ENCODE data around the gene ZNF180. TPM values are rescaled to one million over a fixed set of nuclear protein-coding genes. Genes with fewer than 3 reads are reported as not detected.
A peak's percentile ranks its signal among the peaks of the same experiment; 100 is the strongest.

Gene ZNF180
- total and polyA plus RNA-seq, 4 experiments from 2014 or later = 5.2 to 18.0 (median 13.9) TPM

DNA sequence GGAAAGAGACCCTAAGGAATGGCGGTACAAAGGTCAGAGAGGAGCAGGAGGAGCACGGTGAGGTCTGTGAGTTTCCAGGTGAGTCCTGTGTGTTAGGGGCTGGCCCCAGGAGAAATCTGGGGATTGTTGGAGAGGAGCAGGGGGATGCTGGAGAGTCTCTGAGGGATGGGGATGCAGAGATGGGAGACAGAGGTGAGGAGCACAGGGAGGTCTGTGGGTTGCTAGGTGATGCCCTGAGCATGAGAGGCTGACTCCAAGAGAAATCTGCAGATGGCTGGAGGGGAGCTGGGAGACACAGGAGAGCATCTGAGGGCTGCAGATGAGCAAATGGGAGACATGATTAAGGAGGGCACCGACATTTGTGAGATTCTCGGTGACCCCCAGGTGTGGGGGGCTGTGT lies 48.0 kb downstream of the ZNF180 start:
- peaks cover 32 to 43% of the 10 kb centered on the region in 2 donors for H3K36me3 Mint-ChIP-seq
- CTCF ChIA-PET (ENCODE audit: partially characterized antibody) = no interaction called here
- H3K4me1 Mint-ChIP-seq = peaks cover 0 to 11% (median 3%) of the 10 kb centered on the region in 4 donors

DNA sequence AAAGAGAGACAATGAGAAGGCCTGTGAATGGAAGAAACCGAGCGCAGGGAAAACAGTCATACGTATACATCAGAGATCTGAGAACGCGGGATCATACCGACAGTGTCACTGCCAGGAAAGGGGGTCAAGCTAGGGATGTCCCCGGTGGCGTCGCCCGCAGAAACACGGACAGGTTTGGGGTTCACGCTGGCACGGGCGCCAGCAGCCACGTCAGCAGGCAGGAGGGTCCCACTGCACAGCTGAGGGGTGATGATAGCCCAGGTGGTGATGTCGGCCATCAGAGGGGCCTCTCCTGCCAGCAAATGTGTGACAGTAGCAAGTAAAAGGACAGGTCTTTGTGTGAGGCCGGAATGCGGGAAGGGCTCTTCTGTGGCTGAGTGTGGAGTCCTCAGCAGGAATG lies 48.6 kb downstream of the ZNF180 start:
- Mint-ChIP-seq H3K9me3 (peaks cover 13 to 90% (median 75%) of the 10 kb centered on the region in 8 donors), H3K36me3 (peaks cover 34 to 46% of the 10 kb centered on the region in 2 donors), H3K4me1 (peaks cover 0 to 12% (median 3%) of the 10 kb centered on the region in 4 donors), H3K27ac (no peak overlapping the region), H3K27me3 (peaks cover 1 to 9% of the 10 kb centered on the region in 2 donors), H3K4me3 (peak overlapping the region in 2 of 8 donors; percentile 22 to 33)
- intact Hi-C loops (cut with micrococcal nuclease) = no loop called here
- Histone ChIP-seq H3K4me1 (ENCODE audit: insufficient read depth, low read length) (no peaks in the 10 kb centered on the region), H3K36me3 (ENCODE audit: insufficient read depth, low read length) (no peaks in the 10 kb centered on the region), H3K27me3 (ENCODE audit: insufficient read depth, low read length) (no peaks in the 10 kb centered on the region), H3K9me3 (ENCODE audit: control insufficient read depth in 1 of 2, low read length in 2 of 2) (peaks cover 0 to 33% of the 10 kb centered on the region in 2 donors), H3K4me3 (ENCODE audit: low read length in 2 of 2) (no peak overlapping the region), H3K27ac (ENCODE audit: low read depth, low read length) (no peak overlapping the region)
- no peak for DNase-seq
- ChIA-PET POLR2A (ENCODE audit: partially characterized antibody) (no interaction called here), CTCF (ENCODE audit: partially characterized antibody) (no interaction called here)

More for the DNA sequence above, 48.0 kb downstream of the ZNF180 start:
- Histone ChIP-seq H3K9me3 (ENCODE audit: control insufficient read depth in 1 of 2, low read length in 2 of 2) (peaks cover 0 to 29% of the 10 kb centered on the region in 2 donors), H3K36me3 (ENCODE audit: insufficient read depth, low read length) (no peaks in the 10 kb centered on the region), H3K27me3 (ENCODE audit: insufficient read depth, low read length) (no peaks in the 10 kb centered on the region), H3K4me1 (ENCODE audit: insufficient read depth, low read length) (no peaks in the 10 kb centered on the region), H3K27ac (ENCODE audit: low read depth, low read length) (no peak overlapping the region), H3K4me3 (ENCODE audit: low read length in 2 of 2) (no peak overlapping the region)
- H3K4me3 Mint-ChIP-seq = no peak overlapping the region
- no peak overlapping the region for H3K27ac Mint-ChIP-seq
- DNase-seq = no peak
- intact Hi-C loops (cut with micrococcal nuclease) = no loop called here
- H3K9me3 Mint-ChIP-seq = peaks cover 13 to 83% (median 70%) of the 10 kb centered on the region in 8 donors
- peaks cover 1 to 7% of the 10 kb centered on the region in 2 donors for H3K27me3 Mint-ChIP-seq
- POLR2A ChIA-PET (ENCODE audit: partially characterized antibody) = no interaction called here

DNA sequence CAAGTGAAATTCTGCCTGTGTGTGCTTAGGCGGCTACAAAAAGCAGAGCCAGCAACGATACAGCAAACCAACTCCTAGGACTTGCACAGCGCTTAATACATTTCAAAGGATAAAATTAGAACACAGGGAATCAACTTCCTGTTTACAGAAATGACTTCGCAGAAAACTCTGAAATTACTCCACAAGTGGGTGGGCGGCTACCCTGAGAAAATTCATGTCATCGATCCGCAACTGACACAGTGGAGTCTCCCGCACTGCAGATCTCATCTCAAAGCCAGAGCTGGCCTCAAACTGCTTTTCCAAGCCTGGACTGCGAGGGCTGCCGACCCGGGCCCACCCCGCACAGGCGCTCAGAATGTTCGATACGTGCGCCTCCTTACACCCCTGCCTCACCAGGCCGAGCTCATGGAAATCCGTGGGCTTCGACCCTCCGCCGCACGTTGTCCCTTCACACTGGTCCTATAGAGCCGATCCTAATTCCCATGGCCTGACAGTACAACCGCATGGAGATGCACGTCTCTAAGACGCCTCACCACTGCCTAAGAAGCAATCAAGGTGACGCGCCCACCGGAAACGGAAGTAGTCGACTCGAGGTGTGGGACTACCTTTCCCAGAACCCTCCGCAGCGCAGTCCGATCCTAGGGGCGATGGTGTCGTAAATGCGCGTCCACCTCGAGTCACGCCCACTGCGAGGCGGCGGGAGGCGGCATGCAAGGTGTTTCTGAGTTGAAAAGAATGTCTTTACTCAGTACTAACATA lies 52.2 kb downstream of the ZNF180 start, which contains the start of gene ZNF229:
Gene ZNF229 (minus strand): TSS at position 557 of the 759 bp plus-strand sequence. CDS start 5,625 bp downstream, outside the sequence.
- POLR2A ChIA-PET (ENCODE audit: partially characterized antibody) = no interaction called here
- peak within 1 kb of the TSS; percentile 71 to 92 (median 85) for H3K4me3 Mint-ChIP-seq
- H3K27ac ChIP-seq (ENCODE audit: low read depth, low read length) = no peak within 1 kb of the TSS
- H3K9me3 Mint-ChIP-seq = peaks cover 15 to 98% (median 85%) of the 10 kb centered on the region in 8 donors
- H3K36me3 Mint-ChIP-seq = peaks cover 41 to 50% of the 10 kb centered on the region in 2 donors
- H3K36me3 ChIP-seq (ENCODE audit: insufficient read depth, low read length) = no peaks in the 10 kb centered on the region
- H3K27me3 Mint-ChIP-seq = peaks cover 1 to 9% of the 10 kb centered on the region in 2 donors
- H3K4me3 ChIP-seq (ENCODE audit: low read length in 2 of 2) = peak within 1 kb of the TSS; percentile 36 to 39
- peaks cover 0 to 12% (median 3%) of the 10 kb centered on the region in 4 donors for H3K4me1 Mint-ChIP-seq
- peak; percentile 17 to 66 (median 49) for DNase-seq
- no peaks in the 10 kb centered on the region for H3K27me3 ChIP-seq (ENCODE audit: insufficient read depth, low read length)
- CTCF ChIA-PET (ENCODE audit: partially characterized antibody) = no interaction called here
- H3K27ac Mint-ChIP-seq = peak within 1 kb of the TSS in 1 of 7 donors; percentile 72
- H3K9me3 ChIP-seq (ENCODE audit: control insufficient read depth in 1 of 2, low read length in 2 of 2) = peaks cover 0 to 28% of the 10 kb centered on the region in 2 donors
- H3K4me1 ChIP-seq (ENCODE audit: insufficient read depth, low read length) = no peaks in the 10 kb centered on the region
- intact Hi-C loops (cut with micrococcal nuclease) = no loop called here

DNA sequence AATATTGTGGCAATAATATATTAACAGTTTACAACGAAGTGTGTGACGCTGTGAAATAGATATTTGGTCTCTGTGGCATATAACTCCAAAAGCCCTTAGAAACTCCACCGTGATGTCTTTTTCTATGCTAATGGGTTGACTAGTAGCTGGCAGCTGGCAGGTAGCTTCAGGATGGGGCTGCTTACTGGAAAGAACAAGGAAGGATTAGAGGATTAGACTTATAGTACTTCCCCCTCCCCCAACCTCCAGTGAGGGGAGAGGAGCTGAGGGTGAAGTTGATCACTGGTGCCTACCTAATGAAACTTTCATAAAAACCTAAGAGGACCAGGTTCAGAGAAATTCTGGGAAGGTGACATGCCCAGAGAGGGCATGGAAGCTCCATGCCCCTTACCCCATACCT lies 61.9 kb downstream of the ZNF180 start:
- peaks cover 26 to 35% of the 10 kb centered on the region in 2 donors for H3K36me3 Mint-ChIP-seq

DNA sequence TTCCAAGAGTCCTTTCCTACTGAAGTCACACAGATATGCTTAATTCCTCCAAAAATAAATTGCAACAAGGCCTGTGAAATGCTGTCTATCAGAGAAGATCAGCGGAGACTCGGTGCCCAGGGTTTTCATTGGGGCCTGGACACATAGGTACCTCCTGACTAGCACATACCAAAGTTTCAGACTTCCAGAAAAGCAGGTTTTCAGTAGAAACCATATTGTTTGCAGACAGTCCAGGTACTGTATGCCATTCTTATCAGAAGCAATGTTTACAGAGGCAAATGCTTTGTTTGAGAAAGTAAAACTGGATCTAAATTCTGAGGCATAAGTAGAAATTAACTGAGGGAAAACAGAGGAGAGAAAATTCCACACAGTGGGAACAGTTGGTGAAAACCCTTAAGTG lies 64.9 kb downstream of the ZNF180 start:
- no peak overlapping the region for H3K27ac Mint-ChIP-seq
- CTCF ChIA-PET (ENCODE audit: partially characterized antibody) = no interaction called here

More for the DNA sequence above, 61.9 kb downstream of the ZNF180 start:
- intact Hi-C loops (cut with micrococcal nuclease) = no loop called here
- Histone ChIP-seq H3K36me3 (ENCODE audit: insufficient read depth, low read length) (no peaks in the 10 kb centered on the region), H3K4me3 (ENCODE audit: low read length in 2 of 2) (no peak overlapping the region), H3K27me3 (ENCODE audit: insufficient read depth, low read length) (no peaks in the 10 kb centered on the region), H3K4me1 (ENCODE audit: insufficient read depth, low read length) (no peaks in the 10 kb centered on the region), H3K27ac (ENCODE audit: low read depth, low read length) (no peak overlapping the region), H3K9me3 (ENCODE audit: control insufficient read depth in 1 of 2, low read length in 2 of 2) (peaks cover 0 to 4% of the 10 kb centered on the region in 2 donors)
- no peak overlapping the region for H3K4me3 Mint-ChIP-seq
- POLR2A ChIA-PET (ENCODE audit: partially characterized antibody) = no interaction called here
- no peak overlapping the region for H3K27ac Mint-ChIP-seq
- DNase-seq = no peak
- H3K4me1 Mint-ChIP-seq = no peaks in the 10 kb centered on the region
- H3K9me3 Mint-ChIP-seq = peaks cover 3 to 92% (median 75%) of the 10 kb centered on the region in 8 donors
- CTCF ChIA-PET (ENCODE audit: partially characterized antibody) = no interaction called here
- no peaks in the 10 kb centered on the region for H3K27me3 Mint-ChIP-seq

DNA sequence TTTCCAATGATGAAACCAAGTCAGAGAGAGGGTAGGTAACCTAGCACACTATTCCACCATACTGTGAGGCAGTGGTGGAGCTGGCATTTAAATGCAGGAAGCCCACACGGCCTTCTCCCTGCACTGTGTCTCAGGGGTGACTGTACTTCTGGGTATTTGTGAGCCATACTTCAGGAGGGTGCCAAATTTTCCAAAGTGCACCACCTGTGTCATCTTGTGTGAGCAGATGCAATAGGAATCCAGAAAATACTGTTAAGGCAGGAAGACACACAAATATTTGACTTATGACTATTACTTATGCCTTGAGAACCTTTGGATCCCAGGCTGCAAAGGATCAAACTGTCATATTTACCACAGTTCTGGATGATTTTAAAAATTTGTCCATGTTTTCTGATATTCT lies 69.4 kb downstream of the ZNF180 start:
- Mint-ChIP-seq H3K27me3 (peaks cover 0 to 1% of the 10 kb centered on the region in 2 donors), H3K4me3 (no peak overlapping the region), H3K36me3 (peaks cover 12 to 26% of the 10 kb centered on the region in 2 donors), H3K4me1 (no peaks in the 10 kb centered on the region), H3K9me3 (peaks cover 3 to 93% (median 82%) of the 10 kb centered on the region in 8 donors), H3K27ac (no peak overlapping the region)
- intact Hi-C loops (cut with micrococcal nuclease) = no loop called here
- Histone ChIP-seq H3K36me3 (ENCODE audit: insufficient read depth, low read length) (no peaks in the 10 kb centered on the region), H3K27me3 (ENCODE audit: insufficient read depth, low read length) (no peaks in the 10 kb centered on the region), H3K9me3 (ENCODE audit: control insufficient read depth in 1 of 2, low read length in 2 of 2) (peaks cover 0 to 15% of the 10 kb centered on the region in 2 donors), H3K4me3 (ENCODE audit: low read length in 2 of 2) (no peak overlapping the region), H3K4me1 (ENCODE audit: insufficient read depth, low read length) (no peaks in the 10 kb centered on the region), H3K27ac (ENCODE audit: low read depth, low read length) (no peak overlapping the region)
- ChIA-PET POLR2A (ENCODE audit: partially characterized antibody) (no interaction called here), CTCF (ENCODE audit: partially characterized antibody) (no interaction called here)
- no peak for DNase-seq

More for the DNA sequence above, 64.9 kb downstream of the ZNF180 start:
- no peaks in the 10 kb centered on the region for H3K4me1 ChIP-seq (ENCODE audit: insufficient read depth, low read length)
- peaks cover 0 to 8% of the 10 kb centered on the region in 2 donors for H3K9me3 ChIP-seq (ENCODE audit: control insufficient read depth in 1 of 2, low read length in 2 of 2)
- no peak overlapping the region for H3K4me3 ChIP-seq (ENCODE audit: low read length in 2 of 2)
- no peak overlapping the region for H3K4me3 Mint-ChIP-seq
- H3K27me3 Mint-ChIP-seq = peaks cover 0 to 1% of the 10 kb centered on the region in 2 donors
- DNase-seq = no peak
- no peak overlapping the region for H3K27ac ChIP-seq (ENCODE audit: low read depth, low read length)
- no peaks in the 10 kb centered on the region for H3K4me1 Mint-ChIP-seq
- peaks cover 3 to 92% (median 75%) of the 10 kb centered on the region in 8 donors for H3K9me3 Mint-ChIP-seq
- H3K27me3 ChIP-seq (ENCODE audit: insufficient read depth, low read length) = no peaks in the 10 kb centered on the region
- POLR2A ChIA-PET (ENCODE audit: partially characterized antibody) = no interaction called here
- intact Hi-C loops (cut with micrococcal nuclease) = no loop called here
- H3K36me3 ChIP-seq (ENCODE audit: insufficient read depth, low read length) = no peaks in the 10 kb centered on the region
- H3K36me3 Mint-ChIP-seq = peaks cover 18 to 28% of the 10 kb centered on the region in 2 donors
